A549 (cell line): ENCODE measurements around the gene NAV2. TPM values are rescaled to one million over a fixed set of nuclear protein-coding genes. Genes with fewer than 3 reads are reported as not detected.

Experiments
- ATAC-seq, 2 experiments: fragments of 200-7000 bp in 1 of 2; fragments of >200 bp in 1 of 2; cut with Nextera tagmentation in 1 of 2; cut with Tn5 transposase in 1 of 2; 3 replicates each; pipeline versions ENCODE4 v1.8.0 to v1.9.1; 2018 to 2020; ENCODE audit warnings: mild to moderate bottlenecking in 1 of 2, moderate library complexity in 1 of 2
- CTCF ChIA-PET: fragments of 300-600 bp; sonication (Branson Sonifier 250); formaldehyde crosslinking; extraction: SDS; loops from one replicate; lab custom pipeline; 2021; ENCODE audit warnings: antibody characterized with exemption, inconsistent platforms; lab: Yijun Ruan, JAX
- POLR2A ChIA-PET: fragments of 350-600 bp; formaldehyde crosslinking; extraction: SDS; loops from one replicate; lab custom pipeline; 2021; ENCODE audit warnings: antibody characterized with exemption, inconsistent platforms; lab: Yijun Ruan, JAX
- DNase-seq, 2 experiments: peaks; one replicate each; pipeline versions ENCODE4 v3.0.0 to v3.0.0-alpha.2; 2011 to 2016; ENCODE audit warnings: low read depth in 1 of 2, low spot score in 1 of 2
- FAIRE-seq: peaks from 2 replicates; lab custom pipeline; 2011; peaks lifted over from hg19 to GRCh38; lab: Jason Lieb, UNC
- H3K27ac ChIP-seq, 2 experiments: fragments of >200 bp; sonication (Bioruptor Twin); formaldehyde crosslinking; 3 replicates each; pipeline ENCODE4 v1.5.1; 2016 to 2017
- H3K4me1 ChIP-seq: fragments of >200 bp; sonication (Bioruptor Twin); formaldehyde crosslinking; 3 replicates; pipeline ENCODE4 v1.6.1; 2016
- H3K4me2 ChIP-seq: fragments of >200 bp; sonication (Bioruptor Twin); formaldehyde crosslinking; 3 replicates; pipeline ENCODE4 v1.6.1; 2016
- H3K4me3 ChIP-seq: fragments of >200 bp; sonication (Bioruptor Twin); formaldehyde crosslinking; 3 replicates; pipeline ENCODE4 v1.5.1; 2016
- H3K9me3 ChIP-seq: fragments of >200 bp; sonication (Bioruptor Twin); formaldehyde crosslinking; 3 replicates; pipeline ENCODE4 v1.6.1; 2016
- BHLHE40 ChIP-seq: IDR thresholded peaks from 2 replicates; pipeline ENCODE4 v1.6.1; 2012; ENCODE audit warnings: low read depth, low read length, inconsistent platforms
- CHD4 ChIP-seq: fragments of 200-600 bp; sonication (generic); IDR thresholded peaks from 2 replicates; pipeline ENCODE4 v1.6.1; 2016; ENCODE audit warnings: antibody characterized with exemption, mild to moderate bottlenecking, borderline replicate concordance
- EHMT2 ChIP-seq: fragments of 200-600 bp; sonication (generic); IDR thresholded peaks from 2 replicates; pipeline ENCODE4 v1.6.1; 2016; ENCODE audit warnings: antibody characterized with exemption, low read depth, mild to moderate bottlenecking, moderate library complexity
- GATA3 ChIP-seq: IDR thresholded peaks from 2 replicates; pipeline ENCODE4 v1.6.1; 2012; ENCODE audit warnings: borderline replicate concordance
- HOXB13 ChIP-seq: fragments of 250-450 bp; sonication (Bioruptor Pico); IDR thresholded peaks from 2 replicates; pipeline ENCODE4 v1.5.0; 2020; ENCODE audit warnings: low read depth, mild to moderate bottlenecking, moderate library complexity
- KDM5A ChIP-seq: fragments of 200-600 bp; sonication (generic); IDR thresholded peaks from 2 replicates; pipeline ENCODE4 v1.6.1; 2016; ENCODE audit warnings: antibody characterized with exemption, mild to moderate bottlenecking
- MAFK ChIP-seq: fragments of 450-650 bp; IDR thresholded peaks from 2 replicates; pipeline ENCODE4 v1.6.1; 2014; ENCODE audit not compliant: partially characterized antibody
- NPAS2 ChIP-seq: fragments of 250-450 bp; sonication (Bioruptor Pico); IDR thresholded peaks from 2 replicates; pipeline ENCODE4 v1.8.0; 2022; ENCODE audit warnings: mild to moderate bottlenecking, moderate library complexity, borderline replicate concordance
- PHF8 ChIP-seq: fragments of 200-600 bp; sonication (generic); IDR thresholded peaks from 2 replicates; pipeline ENCODE4 v1.6.1; 2016; ENCODE audit warnings: low read depth, mild to moderate bottlenecking, antibody characterized with exemption, moderate library complexity, borderline replicate concordance
- POLR2AphosphoS2 ChIP-seq: conservative IDR thresholded peaks from 2 replicates; pipeline ENCODE4 v1.6.1; 2012; ENCODE audit warnings: low read length, improper control_type of control experiment, inconsistent platforms
- RAD21 ChIP-seq, 2 experiments: fragments of >200 bp in 1 of 2; sonication (Bioruptor Twin) in 1 of 2; formaldehyde crosslinking in 1 of 2; IDR thresholded peaks in 1 of 2; conservative IDR thresholded peaks in 1 of 2; 2 replicates in 1 of 2; 3 replicates in 1 of 2; pipeline ENCODE4 v1.6.1; 2012 to 2018; ENCODE audit warnings: inconsistent platforms in 1 of 2
- RARB ChIP-seq: fragments of 250-450 bp; sonication (Bioruptor Pico); IDR thresholded peaks from 2 replicates; pipeline ENCODE4 v1.8.0; 2021; ENCODE audit warnings: mild to moderate bottlenecking, moderate library complexity
- RCOR1 ChIP-seq: fragments of 150-350 bp; IDR thresholded peaks from 2 replicates; pipeline ENCODE4 v1.6.1; 2014; ENCODE audit warnings: antibody characterized with exemption, low read length, low read depth
- RFX5 ChIP-seq: fragments of 450-650 bp; IDR thresholded peaks from 2 replicates; pipeline ENCODE4 v1.7.1; 2014; ENCODE audit warnings: antibody characterized with exemption, mild to moderate bottlenecking, moderate library complexity
- TFCP2L1 ChIP-seq: fragments of 250-450 bp; sonication (Bioruptor Pico); IDR thresholded peaks from 2 replicates; pipeline ENCODE4 v1.5.0; 2021; ENCODE audit warnings: mild to moderate bottlenecking
- ZC3H11A ChIP-seq: fragments of 450-650 bp; IDR thresholded peaks from 2 replicates; pipeline ENCODE4 v1.6.1; 2014; ENCODE audit warnings: antibody characterized with exemption, mild to moderate bottlenecking
- ZNF302 ChIP-seq: fragments of 250-450 bp; sonication (Bioruptor Pico); IDR thresholded peaks from 2 replicates; pipeline ENCODE4 v1.9.0; 2021; ENCODE audit warnings: inconsistent platforms, mild to moderate bottlenecking, moderate library complexity
- WGBS: methylation state at CpG from one replicate; pipeline ENCODE4 v1.1.6; 2017; ENCODE audit errors: missing lambda C conversion rate; 5-methylcytosine and 5-hydroxymethylcytosine counted together
- polyA plus RNA-seq, 4 experiments: library from polyadenylated mRNA; depleted of rRNA in 3 of 4; stranded (reverse); fragments of >200 nt; fragmentation: RNase III in 1 of 4; extraction: RNeasy Plus Mini Kit Qiagen cat#74134 plus additional on column Dnase treatment in 1 of 4; gene quantifications; 2 replicates in 3 of 4; 3 replicates in 1 of 4; pipeline ENCODE4 v1.2.3, GENCODE V29; 2011 to 2017
- TF ChIP-seq, protein P1 (sequence below): fragments of >200 bp; sonication (Bioruptor Twin); formaldehyde crosslinking; IDR thresholded peaks from 3 replicates; pipeline ENCODE4 v1.5.1; 2016
- TF ChIP-seq, protein P2 (sequence below): fragments of 250-450 bp; sonication (Bioruptor Pico); IDR thresholded peaks from 2 replicates; pipeline ENCODE4 v1.5.0; 2021; ENCODE audit warnings: mild to moderate bottlenecking, moderate library complexity, borderline replicate concordance
- TF ChIP-seq, protein P3 (sequence below): fragments of >200 bp; sonication (Bioruptor Twin); formaldehyde crosslinking; IDR thresholded peaks from 3 replicates; pipeline ENCODE4 v1.6.1; 2016
- TF ChIP-seq, protein P4 (sequence below): IDR thresholded peaks from 2 replicates; pipeline ENCODE4 v1.6.1; 2012
- TF ChIP-seq, protein P5 (sequence below): IDR thresholded peaks from 2 replicates; pipeline ENCODE4 v1.6.1; 2012; ENCODE audit warnings: low read depth, borderline replicate concordance

Gene NAV2
- polyA plus RNA-seq, 2 of the 4 experiments (the other 2 are of a cell fraction): 4.9 to 19.8 TPM

DNA sequence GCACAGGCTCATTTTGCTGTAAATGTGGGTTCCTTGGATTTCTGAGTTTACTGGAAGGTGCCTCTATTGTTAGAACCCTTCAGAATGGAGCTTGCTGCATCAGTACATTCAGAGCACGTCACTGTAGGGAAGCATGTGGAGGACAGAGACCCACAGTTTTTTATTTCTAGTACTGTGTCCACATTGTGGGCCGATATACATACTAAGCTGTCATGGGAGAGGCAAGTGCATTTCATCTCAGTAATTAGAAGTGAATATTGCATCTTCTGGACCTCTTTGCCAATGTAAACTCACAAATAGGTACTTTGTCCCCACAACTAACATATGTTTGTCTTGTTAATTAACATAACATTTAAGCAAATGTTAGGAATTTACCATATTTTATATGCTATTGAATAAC, 139.7 kb downstream of the NAV2 start:
- WGBS: 60% methylated on average over 2 of the region's 2 CpGs
- POLR2A ChIA-PET: no interaction called here

DNA sequence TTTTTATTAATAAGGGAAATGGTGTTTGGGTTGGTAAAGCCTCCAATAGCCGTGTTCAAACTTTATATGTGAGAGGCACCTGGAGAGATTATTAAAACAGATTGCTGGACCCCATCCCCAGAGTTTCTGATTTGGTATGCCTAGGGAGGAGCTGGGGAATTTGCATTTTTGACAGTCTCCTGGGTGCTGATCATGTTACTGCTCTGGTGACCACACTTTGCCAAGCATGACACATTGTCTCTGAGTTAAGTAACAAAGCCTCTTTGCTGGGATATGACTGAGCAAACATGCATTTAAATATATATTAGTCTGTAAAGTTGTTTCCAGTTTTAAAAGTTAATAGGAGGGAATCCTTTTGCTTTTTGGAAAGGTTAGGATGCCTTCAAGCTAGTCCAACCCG, 140.4 kb downstream of the NAV2 start:
- 60% methylated on average over 2 of the region's 2 CpGs for WGBS
- POLR2A ChIA-PET: no interaction called here
- TF ChIP-seq HOXB13 (CRISPR knock-in tag) (no peak), NPAS2 (no peak), ZNF302 (no peak), EHMT2 (no peak), RARB (CRISPR knock-in tag) (no peak), RFX5 (no peak), RCOR1 (no peak), CHD4 (no peak)
- TF ChIP-seq, protein P1, sequence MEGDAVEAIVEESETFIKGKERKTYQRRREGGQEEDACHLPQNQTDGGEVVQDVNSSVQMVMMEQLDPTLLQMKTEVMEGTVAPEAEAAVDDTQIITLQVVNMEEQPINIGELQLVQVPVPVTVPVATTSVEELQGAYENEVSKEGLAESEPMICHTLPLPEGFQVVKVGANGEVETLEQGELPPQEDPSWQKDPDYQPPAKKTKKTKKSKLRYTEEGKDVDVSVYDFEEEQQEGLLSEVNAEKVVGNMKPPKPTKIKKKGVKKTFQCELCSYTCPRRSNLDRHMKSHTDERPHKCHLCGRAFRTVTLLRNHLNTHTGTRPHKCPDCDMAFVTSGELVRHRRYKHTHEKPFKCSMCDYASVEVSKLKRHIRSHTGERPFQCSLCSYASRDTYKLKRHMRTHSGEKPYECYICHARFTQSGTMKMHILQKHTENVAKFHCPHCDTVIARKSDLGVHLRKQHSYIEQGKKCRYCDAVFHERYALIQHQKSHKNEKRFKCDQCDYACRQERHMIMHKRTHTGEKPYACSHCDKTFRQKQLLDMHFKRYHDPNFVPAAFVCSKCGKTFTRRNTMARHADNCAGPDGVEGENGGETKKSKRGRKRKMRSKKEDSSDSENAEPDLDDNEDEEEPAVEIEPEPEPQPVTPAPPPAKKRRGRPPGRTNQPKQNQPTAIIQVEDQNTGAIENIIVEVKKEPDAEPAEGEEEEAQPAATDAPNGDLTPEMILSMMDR: no peak
- TF ChIP-seq, protein P2, sequence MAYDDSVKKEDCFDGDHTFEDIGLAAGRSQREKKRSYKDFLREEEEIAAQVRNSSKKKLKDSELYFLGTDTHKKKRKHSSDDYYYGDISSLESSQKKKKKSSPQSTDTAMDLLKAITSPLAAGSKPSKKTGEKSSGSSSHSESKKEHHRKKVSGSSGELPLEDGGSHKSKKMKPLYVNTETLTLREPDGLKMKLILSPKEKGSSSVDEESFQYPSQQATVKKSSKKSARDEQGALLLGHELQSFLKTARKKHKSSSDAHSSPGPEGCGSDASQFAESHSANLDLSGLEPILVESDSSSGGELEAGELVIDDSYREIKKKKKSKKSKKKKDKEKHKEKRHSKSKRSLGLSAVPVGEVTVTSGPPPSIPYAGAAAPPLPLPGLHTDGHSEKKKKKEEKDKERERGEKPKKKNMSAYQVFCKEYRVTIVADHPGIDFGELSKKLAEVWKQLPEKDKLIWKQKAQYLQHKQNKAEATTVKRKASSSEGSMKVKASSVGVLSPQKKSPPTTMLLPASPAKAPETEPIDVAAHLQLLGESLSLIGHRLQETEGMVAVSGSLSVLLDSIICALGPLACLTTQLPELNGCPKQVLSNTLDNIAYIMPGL (CRISPR knock-in tag): no peak
- TF ChIP-seq, protein P3, sequence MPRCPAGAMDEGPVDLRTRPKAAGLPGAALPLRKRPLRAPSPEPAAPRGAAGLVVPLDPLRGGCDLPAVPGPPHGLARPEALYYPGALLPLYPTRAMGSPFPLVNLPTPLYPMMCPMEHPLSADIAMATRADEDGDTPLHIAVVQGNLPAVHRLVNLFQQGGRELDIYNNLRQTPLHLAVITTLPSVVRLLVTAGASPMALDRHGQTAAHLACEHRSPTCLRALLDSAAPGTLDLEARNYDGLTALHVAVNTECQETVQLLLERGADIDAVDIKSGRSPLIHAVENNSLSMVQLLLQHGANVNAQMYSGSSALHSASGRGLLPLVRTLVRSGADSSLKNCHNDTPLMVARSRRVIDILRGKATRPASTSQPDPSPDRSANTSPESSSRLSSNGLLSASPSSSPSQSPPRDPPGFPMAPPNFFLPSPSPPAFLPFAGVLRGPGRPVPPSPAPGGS: no peak
- TF ChIP-seq, protein P4, sequence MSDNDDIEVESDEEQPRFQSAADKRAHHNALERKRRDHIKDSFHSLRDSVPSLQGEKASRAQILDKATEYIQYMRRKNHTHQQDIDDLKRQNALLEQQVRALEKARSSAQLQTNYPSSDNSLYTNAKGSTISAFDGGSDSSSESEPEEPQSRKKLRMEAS: no peak
- no peak for ATAC-seq
- no peak overlapping the region for H3K27ac ChIP-seq
- H3K4me1 ChIP-seq: no peaks in the 10 kb centered on the region
- H3K4me2 ChIP-seq: no peak overlapping the region
- FAIRE-seq: no peak
- no peaks in the 10 kb centered on the region for H3K9me3 ChIP-seq
- CTCF ChIA-PET: interaction anchor here (0.6 to 1.7 kb wide), 2 partner anchors 10 to 232 kb away, joined by 3 to 6 read pairs; no protein-coding TSS in a partner anchor
- no peak for DNase-seq
- no peak overlapping the region for H3K4me3 ChIP-seq

More for the DNA sequence above, 139.7 kb downstream of the NAV2 start:
- H3K27ac ChIP-seq: no peak overlapping the region
- no peaks in the 10 kb centered on the region for H3K9me3 ChIP-seq
- no peak overlapping the region for H3K4me2 ChIP-seq
- no peak for FAIRE-seq
- no peak for TF ChIP-seq RFX5
- TF ChIP-seq GATA3: no peak
- TF ChIP-seq RAD21 (conservative IDR thresholded peaks at IDR 0.05 in 1 of 2, IDR thresholded peaks at IDR 0.05 in 1 of 2): no peak
- TF ChIP-seq TFCP2L1: no peak
- no peak for TF ChIP-seq POLR2AphosphoS2
- no peak for TF ChIP-seq KDM5A
- no peak for TF ChIP-seq MAFK
- no peak for TF ChIP-seq ZC3H11A
- no peak for TF ChIP-seq BHLHE40
- TF ChIP-seq PHF8: no peak
- TF ChIP-seq, protein P5, sequence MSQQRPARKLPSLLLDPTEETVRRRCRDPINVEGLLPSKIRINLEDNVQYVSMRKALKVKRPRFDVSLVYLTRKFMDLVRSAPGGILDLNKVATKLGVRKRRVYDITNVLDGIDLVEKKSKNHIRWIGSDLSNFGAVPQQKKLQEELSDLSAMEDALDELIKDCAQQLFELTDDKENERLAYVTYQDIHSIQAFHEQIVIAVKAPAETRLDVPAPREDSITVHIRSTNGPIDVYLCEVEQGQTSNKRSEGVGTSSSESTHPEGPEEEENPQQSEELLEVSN: no peak
- no peak for ATAC-seq
- no peak for DNase-seq
- no peak overlapping the region for H3K4me3 ChIP-seq
- H3K4me1 ChIP-seq: no peaks in the 10 kb centered on the region
- CTCF ChIA-PET: interaction anchor here (1.4 to 1.7 kb wide), 2 partner anchors 11 to 45 kb away, joined by 3 to 6 read pairs; no protein-coding TSS in a partner anchor
